ENCODE results near the gene NCF4. TPM values are rescaled to one million over a fixed set of nuclear protein-coding genes. Genes with fewer than 3 reads are reported as not detected.

Gene NCF4
- total RNA-seq, 1 donor from 2014 or later, result not detected

GRCh38 chr22:36925388-36926290 lies 64.8 kb downstream of the NCF4 start:
- TF ChIP-seq, protein P1, sequence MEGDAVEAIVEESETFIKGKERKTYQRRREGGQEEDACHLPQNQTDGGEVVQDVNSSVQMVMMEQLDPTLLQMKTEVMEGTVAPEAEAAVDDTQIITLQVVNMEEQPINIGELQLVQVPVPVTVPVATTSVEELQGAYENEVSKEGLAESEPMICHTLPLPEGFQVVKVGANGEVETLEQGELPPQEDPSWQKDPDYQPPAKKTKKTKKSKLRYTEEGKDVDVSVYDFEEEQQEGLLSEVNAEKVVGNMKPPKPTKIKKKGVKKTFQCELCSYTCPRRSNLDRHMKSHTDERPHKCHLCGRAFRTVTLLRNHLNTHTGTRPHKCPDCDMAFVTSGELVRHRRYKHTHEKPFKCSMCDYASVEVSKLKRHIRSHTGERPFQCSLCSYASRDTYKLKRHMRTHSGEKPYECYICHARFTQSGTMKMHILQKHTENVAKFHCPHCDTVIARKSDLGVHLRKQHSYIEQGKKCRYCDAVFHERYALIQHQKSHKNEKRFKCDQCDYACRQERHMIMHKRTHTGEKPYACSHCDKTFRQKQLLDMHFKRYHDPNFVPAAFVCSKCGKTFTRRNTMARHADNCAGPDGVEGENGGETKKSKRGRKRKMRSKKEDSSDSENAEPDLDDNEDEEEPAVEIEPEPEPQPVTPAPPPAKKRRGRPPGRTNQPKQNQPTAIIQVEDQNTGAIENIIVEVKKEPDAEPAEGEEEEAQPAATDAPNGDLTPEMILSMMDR (IDR thresholded peaks at IDR 0.05; ENCODE audit: insufficient read depth, low read length, severe bottlenecking), result no peak
- H3K4me3 ChIP-seq (ENCODE audit: low read depth, low read length), result no peak overlapping the region
- H3K36me3 ChIP-seq (ENCODE audit: control insufficient read depth, insufficient read depth, low read length), result no peaks in the 10 kb centered on the region
- FAIRE-seq (no peak), DNase-seq (ENCODE audit: low read depth) (no peak)
- peaks cover 4% of the 10 kb centered on the region for H3K27me3 ChIP-seq (ENCODE audit: control insufficient read depth, insufficient read depth, low read length)

GRCh38 chr22:36926309-36926708 lies 65.5 kb downstream of the NCF4 start:
- H3K36me3 ChIP-seq (ENCODE audit: control insufficient read depth, insufficient read depth, low read length), result no peaks in the 10 kb centered on the region
- FAIRE-seq (no peak), DNase-seq (ENCODE audit: low read depth) (no peak)
- TF ChIP-seq, protein P1 (IDR thresholded peaks at IDR 0.05; ENCODE audit: insufficient read depth, low read length, severe bottlenecking), result no peak
- peaks cover 4% of the 10 kb centered on the region for H3K27me3 ChIP-seq (ENCODE audit: control insufficient read depth, insufficient read depth, low read length)
- no peak overlapping the region for H3K4me3 ChIP-seq (ENCODE audit: low read depth, low read length)

- no peak for DNase-seq (ENCODE audit: low read depth)
- FAIRE-seq, result no peak
Observed at GRCh38 chr22:36926721-36927435, 66.1 kb downstream of the NCF4 start.

More at GRCh38 chr22:36926721-36927435, 66.1 kb downstream of the NCF4 start:
- TF ChIP-seq, protein P1 (IDR thresholded peaks at IDR 0.05; ENCODE audit: insufficient read depth, low read length, severe bottlenecking), result no peak
- Histone ChIP-seq H3K36me3 (ENCODE audit: control insufficient read depth, insufficient read depth, low read length) (no peaks in the 10 kb centered on the region), H3K27me3 (ENCODE audit: control insufficient read depth, insufficient read depth, low read length) (peaks cover 4% of the 10 kb centered on the region), H3K4me3 (ENCODE audit: low read depth, low read length) (no peak overlapping the region)

Other genes with a start within 250 kb of the NCF4 start
- gene CACNG2, start 157.3 kb upstream of the NCF4 start, total RNA-seq, result not detected in 2 replicates
- gene IFT27, start 84.9 kb upstream of the NCF4 start, total RNA-seq, result 10.8 and 15.5 TPM in 2 replicates
- gene PVALB, start 44.0 kb upstream of the NCF4 start, total RNA-seq, result not detected in 2 replicates
- under 0.01 TPM in 1 of 2 replicates, not detected in the other for gene CSF2RB, start 52.6 kb downstream of the NCF4 start, total RNA-seq
- 45.8 and 102 TPM in 2 replicates for gene TST, start 158.4 kb downstream of the NCF4 start, total RNA-seq
- gene MPST, start 158.7 kb downstream of the NCF4 start, total RNA-seq, result 96.3 and 121 TPM in 2 replicates
- 7.4 and 22.3 TPM in 2 replicates for gene KCTD17, start 190.7 kb downstream of the NCF4 start, total RNA-seq
- not detected in 2 replicates for gene TMPRSS6, start 248.7 kb downstream of the NCF4 start, total RNA-seq